ENCODE data around the gene RRP9.

RRP9 gene

DNA sequence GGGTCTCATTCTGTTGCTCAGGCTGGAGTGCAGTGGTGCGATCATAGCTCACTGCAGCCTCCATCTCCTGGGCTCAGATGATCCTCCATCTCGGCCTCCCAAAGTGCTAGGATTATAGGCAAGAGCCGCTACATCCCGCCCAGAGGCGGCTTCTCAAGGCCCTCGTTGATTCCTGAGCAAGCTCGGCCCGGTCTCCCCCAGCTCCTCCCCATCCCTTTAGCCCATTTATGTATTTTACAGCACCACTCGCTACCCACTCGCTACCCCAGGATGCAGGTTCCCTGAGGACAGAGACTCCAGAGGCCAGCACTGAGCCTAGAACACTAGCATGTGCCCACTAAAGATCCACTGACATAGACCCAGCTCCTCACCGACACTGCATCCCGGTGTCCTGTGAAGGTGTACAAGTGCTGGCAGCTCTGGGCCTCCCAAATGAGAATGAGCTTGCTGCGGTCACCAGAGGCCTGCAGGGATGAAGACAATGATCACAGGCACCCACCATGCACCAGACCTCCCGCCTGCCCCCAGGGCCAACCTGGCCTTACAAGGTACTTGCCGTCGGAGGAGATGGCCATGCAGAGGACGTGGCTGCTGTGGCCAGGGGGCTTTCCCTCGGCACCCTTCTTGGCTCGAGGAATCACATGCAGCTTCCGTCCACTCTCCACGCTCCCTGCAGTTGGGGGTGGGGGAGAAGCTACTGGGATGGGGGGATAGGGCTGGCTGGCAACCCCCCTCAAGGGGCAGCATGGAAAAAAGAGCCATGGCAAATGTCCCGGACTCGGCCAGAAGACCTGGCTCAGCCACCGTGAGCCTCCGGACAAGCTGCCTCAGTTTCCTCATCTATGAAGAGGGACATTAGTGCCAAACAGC, 5.6 kb downstream of the RRP9 start (continued):
- TF ChIP-seq, protein P1, sequence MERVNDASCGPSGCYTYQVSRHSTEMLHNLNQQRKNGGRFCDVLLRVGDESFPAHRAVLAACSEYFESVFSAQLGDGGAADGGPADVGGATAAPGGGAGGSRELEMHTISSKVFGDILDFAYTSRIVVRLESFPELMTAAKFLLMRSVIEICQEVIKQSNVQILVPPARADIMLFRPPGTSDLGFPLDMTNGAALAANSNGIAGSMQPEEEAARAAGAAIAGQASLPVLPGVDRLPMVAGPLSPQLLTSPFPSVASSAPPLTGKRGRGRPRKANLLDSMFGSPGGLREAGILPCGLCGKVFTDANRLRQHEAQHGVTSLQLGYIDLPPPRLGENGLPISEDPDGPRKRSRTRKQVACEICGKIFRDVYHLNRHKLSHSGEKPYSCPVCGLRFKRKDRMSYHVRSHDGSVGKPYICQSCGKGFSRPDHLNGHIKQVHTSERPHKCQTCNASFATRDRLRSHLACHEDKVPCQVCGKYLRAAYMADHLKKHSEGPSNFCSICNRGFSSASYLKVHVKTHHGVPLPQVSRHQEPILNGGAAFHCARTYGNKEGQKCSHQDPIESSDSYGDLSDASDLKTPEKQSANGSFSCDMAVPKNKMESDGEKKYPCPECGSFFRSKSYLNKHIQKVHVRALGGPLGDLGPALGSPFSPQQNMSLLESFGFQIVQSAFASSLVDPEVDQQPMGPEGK (CRISPR knock-in tag; IDR thresholded peaks at IDR 0.05; ENCODE audit: borderline replicate concordance), result no peak
- TF ChIP-seq BACH2 (CRISPR knock-in tag; IDR thresholded peaks at IDR 0.05; ENCODE audit: borderline replicate concordance), result no peak

DNA sequence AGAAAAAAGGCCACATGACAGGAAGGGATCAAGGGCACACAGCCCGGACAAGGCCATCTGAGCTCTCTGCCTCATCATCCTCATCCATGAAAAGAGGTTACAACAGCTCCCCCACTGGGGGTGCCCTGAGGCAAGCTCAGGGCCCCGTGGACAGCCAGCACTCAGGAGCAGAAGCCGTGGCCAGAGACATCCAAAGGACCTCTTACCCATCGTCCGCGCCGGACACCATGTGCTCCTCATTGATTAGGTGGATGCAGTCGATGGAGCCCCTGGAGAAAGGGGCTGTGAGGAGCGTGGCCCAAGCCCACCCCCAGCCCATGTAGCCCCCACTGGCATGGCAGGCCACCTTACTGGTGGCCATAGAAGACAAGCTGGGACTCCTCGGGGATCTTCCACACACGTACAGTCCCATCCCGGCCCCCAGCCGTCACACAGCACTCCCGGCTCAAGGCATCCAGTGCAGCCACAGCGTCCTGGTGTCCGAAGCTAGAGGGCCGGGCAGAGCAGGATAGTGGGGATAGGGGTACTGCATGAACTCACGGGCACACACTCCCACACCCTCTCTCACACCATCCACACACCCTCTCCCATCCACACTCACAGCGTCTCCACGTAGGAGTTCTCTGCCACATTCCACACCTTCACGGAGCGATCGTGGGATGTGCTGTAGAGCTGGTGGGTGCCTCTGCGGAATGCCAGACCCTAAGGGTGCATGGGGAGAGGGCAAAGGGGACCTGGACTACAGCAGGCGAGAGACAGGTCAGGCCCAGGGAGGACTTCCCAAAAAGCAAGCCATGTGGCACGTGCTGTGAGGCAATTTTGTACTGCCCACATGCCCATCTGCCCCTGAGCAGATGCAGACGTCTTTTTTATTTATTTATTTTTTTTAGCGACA, 6.5 kb downstream of the RRP9 start:
- TF ChIP-seq ZFP30 (CRISPR knock-in tag; IDR thresholded peaks at IDR 0.05), result no peak
- no peak for TF ChIP-seq ARNTL (CRISPR knock-in tag; IDR thresholded peaks at IDR 0.05; ENCODE audit: borderline replicate concordance, low read depth)
- TF ChIP-seq, protein P2, sequence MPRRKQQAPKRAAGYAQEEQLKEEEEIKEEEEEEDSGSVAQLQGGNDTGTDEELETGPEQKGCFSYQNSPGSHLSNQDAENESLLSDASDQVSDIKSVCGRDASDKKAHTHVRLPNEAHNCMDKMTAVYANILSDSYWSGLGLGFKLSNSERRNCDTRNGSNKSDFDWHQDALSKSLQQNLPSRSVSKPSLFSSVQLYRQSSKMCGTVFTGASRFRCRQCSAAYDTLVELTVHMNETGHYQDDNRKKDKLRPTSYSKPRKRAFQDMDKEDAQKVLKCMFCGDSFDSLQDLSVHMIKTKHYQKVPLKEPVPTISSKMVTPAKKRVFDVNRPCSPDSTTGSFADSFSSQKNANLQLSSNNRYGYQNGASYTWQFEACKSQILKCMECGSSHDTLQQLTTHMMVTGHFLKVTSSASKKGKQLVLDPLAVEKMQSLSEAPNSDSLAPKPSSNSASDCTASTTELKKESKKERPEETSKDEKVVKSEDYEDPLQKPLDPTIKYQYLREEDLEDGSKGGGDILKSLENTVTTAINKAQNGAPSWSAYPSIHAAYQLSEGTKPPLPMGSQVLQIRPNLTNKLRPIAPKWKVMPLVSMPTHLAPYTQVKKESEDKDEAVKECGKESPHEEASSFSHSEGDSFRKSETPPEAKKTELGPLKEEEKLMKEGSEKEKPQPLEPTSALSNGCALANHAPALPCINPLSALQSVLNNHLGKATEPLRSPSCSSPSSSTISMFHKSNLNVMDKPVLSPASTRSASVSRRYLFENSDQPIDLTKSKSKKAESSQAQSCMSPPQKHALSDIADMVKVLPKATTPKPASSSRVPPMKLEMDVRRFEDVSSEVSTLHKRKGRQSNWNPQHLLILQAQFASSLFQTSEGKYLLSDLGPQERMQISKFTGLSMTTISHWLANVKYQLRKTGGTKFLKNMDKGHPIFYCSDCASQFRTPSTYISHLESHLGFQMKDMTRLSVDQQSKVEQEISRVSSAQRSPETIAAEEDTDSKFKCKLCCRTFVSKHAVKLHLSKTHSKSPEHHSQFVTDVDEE (CRISPR knock-in tag; IDR thresholded peaks at IDR 0.05), result no peak
- TF ChIP-seq, protein P3, sequence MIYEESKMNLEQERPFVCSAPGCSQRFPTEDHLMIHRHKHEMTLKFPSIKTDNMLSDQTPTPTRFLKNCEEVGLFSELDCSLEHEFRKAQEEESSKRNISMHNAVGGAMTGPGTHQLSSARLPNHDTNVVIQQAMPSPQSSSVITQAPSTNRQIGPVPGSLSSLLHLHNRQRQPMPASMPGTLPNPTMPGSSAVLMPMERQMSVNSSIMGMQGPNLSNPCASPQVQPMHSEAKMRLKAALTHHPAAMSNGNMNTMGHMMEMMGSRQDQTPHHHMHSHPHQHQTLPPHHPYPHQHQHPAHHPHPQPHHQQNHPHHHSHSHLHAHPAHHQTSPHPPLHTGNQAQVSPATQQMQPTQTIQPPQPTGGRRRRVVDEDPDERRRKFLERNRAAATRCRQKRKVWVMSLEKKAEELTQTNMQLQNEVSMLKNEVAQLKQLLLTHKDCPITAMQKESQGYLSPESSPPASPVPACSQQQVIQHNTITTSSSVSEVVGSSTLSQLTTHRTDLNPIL (CRISPR knock-in tag; IDR thresholded peaks at IDR 0.05; ENCODE audit: low read depth), result no peak
- TF ChIP-seq BACH2 (CRISPR knock-in tag; IDR thresholded peaks at IDR 0.05; ENCODE audit: borderline replicate concordance), result no peak
- TF ChIP-seq ZNF70 (CRISPR knock-in tag; IDR thresholded peaks at IDR 0.05), result no peak
- no peak for TF ChIP-seq RARB (CRISPR knock-in tag; IDR thresholded peaks at IDR 0.05)
- TF ChIP-seq TCF4 (CRISPR knock-in tag; IDR thresholded peaks at IDR 0.05; ENCODE audit: borderline replicate concordance), result no peak
- no peak for TF ChIP-seq ISL1 (CRISPR knock-in tag; IDR thresholded peaks at IDR 0.05)
- TF ChIP-seq ZNF565 (CRISPR knock-in tag; conservative IDR thresholded peaks at IDR 0.05; ENCODE audit: low read depth), result no peak
- TF ChIP-seq CSDC2 (CRISPR knock-in tag; IDR thresholded peaks at IDR 0.05), result no peak
- no peak for ATAC-seq

DNA sequence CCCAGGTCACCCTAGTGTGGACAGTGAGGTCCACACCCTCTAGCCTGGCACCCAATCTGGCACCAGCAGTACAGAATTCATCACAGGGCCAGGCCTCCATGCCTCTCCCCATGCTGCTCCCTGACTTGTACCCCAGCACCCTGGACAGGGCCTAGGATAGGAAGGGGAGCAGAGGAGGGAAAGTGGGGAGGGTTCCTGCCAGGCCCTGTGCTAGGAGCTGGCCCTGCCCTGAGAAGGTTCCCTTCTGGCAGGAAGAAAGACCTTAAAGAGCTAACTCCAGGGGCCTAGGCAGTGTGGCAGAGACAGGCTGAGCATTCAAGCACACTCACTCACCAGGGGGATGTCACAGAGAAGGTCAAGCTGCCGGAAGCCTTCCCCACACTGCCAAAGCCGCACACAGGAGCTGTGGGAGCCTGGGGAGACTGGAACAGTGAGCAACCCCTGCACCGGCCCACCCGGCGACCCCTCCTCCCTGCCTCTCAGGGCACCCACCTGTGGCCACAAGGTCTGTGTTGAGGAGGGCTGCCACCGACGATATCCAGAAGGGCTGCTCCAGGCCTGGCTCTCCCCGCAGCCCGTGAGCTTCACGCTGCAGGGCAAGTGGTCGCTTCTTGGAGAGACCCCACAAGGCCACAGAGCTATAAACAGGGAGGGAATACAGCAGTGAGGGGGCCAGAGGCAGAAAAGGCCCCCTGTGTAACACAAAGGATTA, 7.4 kb downstream of the RRP9 start:
- ATAC-seq, result no peak
- TF ChIP-seq ZFP3 (CRISPR knock-in tag; IDR thresholded peaks at IDR 0.05) (no peak), GLIS3 (CRISPR knock-in tag; IDR thresholded peaks at IDR 0.05) (no peak), ZNF70 (CRISPR knock-in tag; IDR thresholded peaks at IDR 0.05) (no peak), ESRRG (CRISPR knock-in tag; IDR thresholded peaks at IDR 0.05) (no peak), ZNF565 (CRISPR knock-in tag; conservative IDR thresholded peaks at IDR 0.05; ENCODE audit: low read depth) (no peak), TOX (CRISPR knock-in tag; IDR thresholded peaks at IDR 0.05; ENCODE audit: borderline replicate concordance) (no peak), TCF4 (CRISPR knock-in tag; IDR thresholded peaks at IDR 0.05; ENCODE audit: borderline replicate concordance) (no peak), ISL1 (CRISPR knock-in tag; IDR thresholded peaks at IDR 0.05) (no peak), RARB (CRISPR knock-in tag; IDR thresholded peaks at IDR 0.05) (no peak), CSDC2 (CRISPR knock-in tag; IDR thresholded peaks at IDR 0.05) (no peak), OSR1 (CRISPR knock-in tag; IDR thresholded peaks at IDR 0.05) (no peak), ZFP30 (CRISPR knock-in tag; IDR thresholded peaks at IDR 0.05) (no peak)
- TF ChIP-seq, protein P3 (CRISPR knock-in tag; IDR thresholded peaks at IDR 0.05; ENCODE audit: low read depth), result no peak
- TF ChIP-seq, protein P2 (CRISPR knock-in tag; IDR thresholded peaks at IDR 0.05), result no peak
- TF ChIP-seq, protein P1 (CRISPR knock-in tag; IDR thresholded peaks at IDR 0.05; ENCODE audit: borderline replicate concordance), result no peak
- TF ChIP-seq, protein P4, sequence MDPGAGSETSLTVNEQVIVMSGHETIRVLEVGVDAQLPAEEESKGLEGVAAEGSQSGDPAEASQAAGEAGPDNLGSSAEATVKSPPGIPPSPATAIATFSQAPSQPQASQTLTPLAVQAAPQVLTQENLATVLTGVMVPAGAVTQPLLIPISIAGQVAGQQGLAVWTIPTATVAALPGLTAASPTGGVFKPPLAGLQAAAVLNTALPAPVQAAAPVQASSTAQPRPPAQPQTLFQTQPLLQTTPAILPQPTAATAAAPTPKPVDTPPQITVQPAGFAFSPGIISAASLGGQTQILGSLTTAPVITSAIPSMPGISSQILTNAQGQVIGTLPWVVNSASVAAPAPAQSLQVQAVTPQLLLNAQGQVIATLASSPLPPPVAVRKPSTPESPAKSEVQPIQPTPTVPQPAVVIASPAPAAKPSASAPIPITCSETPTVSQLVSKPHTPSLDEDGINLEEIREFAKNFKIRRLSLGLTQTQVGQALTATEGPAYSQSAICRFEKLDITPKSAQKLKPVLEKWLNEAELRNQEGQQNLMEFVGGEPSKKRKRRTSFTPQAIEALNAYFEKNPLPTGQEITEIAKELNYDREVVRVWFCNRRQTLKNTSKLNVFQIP (CRISPR knock-in tag; IDR thresholded peaks at IDR 0.05; ENCODE audit: borderline replicate concordance, low read depth), result no peak
